ENCODE measurements around the gene PRKAG1. TPM values are rescaled to one million over a fixed set of nuclear protein-coding genes. Genes with fewer than 3 reads are reported as not detected.
A peak's percentile ranks its signal among the peaks of the same experiment; 100 is the strongest.

PRKAG1 gene
- polyA plus RNA-seq, 5 donors, result 64.9 to 82.7 (median 75.6) TPM

DNA sequence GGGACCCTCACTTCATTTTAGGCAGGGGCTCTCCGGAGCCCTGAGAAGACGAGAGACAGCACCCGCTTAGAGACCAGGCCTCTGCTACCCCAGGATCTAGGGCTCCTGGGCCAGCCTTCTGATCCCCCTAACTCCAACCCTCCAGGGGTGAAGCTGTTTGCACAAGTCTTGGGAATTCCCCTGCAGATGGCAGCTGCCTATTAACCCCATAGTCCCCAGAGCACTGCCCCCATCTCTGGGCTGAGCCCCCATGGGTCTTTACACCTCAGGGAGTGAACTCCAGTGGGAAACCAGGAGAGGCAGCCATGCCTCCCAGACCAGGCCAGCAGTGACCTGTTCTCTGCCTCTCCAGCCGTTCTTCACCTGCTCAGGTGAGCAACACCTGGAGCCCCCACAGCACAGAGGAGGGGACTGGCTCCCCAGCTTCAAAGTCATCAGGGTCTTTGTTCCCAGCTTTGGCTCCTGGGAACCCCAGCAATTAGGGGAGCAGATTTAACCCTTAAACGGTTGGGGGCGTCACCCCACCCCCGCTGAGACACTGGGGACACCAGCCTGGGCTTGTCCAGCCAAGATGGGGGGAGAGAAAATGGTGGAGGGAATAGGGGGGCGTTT, 49.3 kb downstream of the PRKAG1 start:
- no peak for DNase-seq

DNA sequence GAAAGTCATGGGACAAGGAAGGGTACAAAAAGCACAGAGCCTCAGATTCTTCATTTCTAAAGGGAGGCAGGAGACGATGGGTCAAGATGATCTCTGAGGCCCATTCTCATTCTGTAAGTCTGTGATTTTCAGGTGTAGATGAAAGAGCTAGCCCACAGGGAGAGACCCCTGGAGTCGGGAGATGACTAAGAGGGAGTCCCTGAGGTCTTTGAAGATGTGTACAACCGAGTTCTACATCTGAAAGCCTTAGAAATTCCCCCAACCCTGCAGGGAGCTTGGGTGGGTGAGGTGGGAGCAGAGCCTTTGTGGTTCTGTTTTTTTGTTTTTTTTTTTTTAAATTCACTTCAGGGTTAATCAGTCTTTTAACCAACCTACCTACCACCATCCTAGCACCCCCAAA, 50.1 kb downstream of the PRKAG1 start:
- DNase-seq, result no peak

DNA sequence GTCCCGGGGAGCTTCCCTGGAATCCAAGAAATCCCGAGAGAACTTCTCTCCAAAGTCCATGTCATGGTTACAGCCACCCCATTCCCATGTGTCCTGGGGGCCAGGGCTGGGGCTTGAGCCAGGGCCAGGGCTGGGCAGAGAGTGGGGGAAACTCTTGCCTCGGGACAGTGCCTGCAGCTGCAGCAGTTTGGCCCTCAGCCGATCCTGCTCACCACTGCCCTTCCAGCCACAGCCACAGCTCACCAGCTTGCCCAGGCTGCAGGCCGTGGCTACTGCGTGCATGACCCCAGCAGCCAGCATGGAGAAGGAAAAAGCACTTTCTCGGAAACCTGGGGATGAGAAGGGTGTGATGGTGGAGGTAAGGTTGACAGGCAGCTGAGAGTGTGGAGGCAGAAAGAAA, 50.6 kb downstream of the PRKAG1 start:
- DNase-seq, result no peak

DNA sequence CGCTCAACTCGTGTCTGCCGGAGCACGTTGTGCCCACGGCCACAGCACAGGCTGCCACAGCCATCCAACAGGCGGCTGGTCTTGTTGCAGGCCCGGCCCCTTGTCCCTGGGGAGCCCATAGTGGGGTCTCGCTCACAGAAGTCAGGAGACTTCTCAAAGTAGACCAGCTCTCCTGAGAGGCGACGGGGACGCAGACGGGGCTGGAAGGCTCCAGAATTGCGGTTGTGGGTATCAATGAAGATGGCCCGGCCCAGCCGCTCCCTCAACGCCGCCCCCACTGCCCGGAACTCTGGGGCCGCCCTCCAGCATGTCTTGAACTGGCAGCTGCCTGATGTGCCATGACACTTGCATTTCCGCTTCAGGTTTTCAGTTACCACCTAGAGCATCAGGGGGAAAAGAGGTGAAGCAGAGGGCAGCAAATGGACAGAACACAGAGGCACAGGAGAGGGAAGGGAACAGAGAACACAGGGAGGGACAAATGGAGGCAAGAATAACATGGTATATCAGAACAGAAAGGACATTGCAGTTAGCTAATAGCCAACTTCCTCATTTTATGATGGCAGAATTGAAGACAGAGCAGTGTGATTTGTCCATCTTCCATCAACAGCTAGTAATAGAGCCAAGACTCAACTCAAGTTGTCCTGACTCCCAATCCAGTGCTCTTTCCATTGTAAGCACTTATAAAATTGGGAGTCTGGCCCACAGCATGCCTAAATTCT, 52.2 kb downstream of the PRKAG1 start:
- DNase-seq, result no peak

DNA sequence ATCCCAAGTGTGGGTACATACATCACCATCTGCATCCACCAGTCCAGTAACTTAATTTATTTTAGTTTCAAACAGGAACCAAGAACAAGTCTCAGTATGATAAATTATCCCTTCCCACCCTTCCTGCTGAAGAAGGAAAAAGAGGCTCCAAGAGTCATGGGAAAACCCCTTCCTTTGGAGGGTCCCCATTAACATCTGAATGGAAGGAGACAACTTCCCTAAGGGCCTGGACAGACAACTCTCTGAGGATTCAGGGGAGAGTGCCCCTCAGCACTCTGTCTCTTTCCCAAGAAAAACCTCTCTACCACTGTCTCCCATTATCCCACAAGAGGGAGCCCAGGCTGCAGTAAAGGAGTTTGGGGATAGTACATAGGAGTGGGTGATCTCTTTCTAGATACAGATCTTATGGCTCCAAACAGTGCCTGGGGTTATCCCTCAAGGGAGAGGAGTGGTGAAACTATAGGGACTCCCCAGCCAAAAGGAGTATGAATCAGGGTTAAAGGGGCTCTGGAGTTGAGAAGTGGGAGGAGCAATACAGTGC, 53.2 kb downstream of the PRKAG1 start:
- no peak for DNase-seq

DNA sequence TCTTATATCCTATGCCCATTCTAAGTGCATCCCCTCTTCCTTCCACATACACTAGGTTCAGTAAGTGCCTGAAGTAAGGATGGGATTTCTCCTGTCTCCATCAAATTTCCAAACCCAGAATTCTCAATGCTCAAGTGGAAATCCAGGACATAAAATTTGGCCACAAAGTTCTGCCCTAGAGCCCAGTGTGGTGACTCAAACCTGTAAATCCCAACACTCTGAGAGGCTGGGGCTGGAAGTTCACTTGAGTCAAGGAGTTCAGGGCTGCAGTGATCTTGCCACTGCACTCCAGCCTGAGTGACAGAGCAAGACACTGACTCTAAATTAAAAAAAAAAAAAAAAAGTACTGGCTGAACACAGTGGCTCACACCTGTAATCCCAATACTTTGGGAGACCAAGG, 56.8 kb downstream of the PRKAG1 start:
- no peak for DNase-seq

DNA sequence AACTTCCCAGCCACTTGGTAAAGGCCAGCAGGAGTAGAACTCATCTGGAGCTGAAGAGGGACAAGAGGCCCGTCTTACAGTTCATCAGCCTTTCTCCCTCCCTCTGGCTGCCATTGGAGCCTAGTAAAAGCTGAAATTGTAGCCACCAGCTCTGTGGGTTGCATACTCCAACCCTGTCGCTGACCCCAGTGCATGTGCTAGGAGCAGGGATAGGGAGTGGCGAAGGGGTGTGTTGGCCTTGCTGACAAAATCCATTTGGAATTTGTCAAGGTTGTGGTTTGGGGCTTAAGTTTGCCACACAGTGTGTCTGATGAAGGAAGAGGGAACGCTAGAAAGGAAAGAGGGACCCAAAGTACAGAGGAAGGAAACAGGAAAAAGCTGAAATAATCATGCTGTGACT, 57.2 kb downstream of the PRKAG1 start:
- no peak for DNase-seq

DNA sequence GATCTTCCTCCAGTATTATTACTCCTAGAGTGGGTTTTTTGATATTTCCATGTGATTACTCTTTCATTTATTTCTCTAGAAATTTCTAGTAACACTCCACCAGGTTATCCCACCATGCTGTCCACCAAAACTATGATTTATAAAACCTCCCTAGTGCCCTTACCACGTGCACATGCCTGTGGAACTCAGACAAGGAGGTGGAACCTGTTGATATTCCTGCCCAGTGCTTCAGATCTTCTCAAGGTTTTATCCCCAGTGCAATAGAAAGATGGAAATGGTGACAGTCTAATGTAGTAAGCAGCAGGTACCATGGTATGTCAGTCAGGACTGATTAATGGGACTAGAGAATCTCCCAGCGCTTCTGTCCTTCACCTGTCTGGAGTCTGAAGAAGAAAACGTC, 57.7 kb downstream of the PRKAG1 start:
- DNase-seq, result no peak

DNA sequence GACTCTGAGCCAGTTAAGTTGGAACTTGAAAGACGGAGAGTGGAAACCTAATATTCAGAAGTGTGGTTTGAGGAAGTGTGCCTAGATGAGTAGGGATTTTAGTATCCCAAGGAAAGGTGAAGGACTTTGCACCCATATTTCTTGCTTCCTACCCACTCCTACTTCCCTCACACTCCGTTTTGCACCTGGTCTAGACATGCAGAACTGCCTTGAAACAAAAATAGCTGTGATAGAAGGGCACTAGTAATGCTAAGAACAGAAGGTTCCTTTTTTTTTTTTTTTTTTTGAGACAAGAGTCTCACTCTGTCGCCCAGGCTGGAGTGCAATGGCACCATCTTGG, 60.6 kb downstream of the PRKAG1 start:
- no peak for DNase-seq

DNA sequence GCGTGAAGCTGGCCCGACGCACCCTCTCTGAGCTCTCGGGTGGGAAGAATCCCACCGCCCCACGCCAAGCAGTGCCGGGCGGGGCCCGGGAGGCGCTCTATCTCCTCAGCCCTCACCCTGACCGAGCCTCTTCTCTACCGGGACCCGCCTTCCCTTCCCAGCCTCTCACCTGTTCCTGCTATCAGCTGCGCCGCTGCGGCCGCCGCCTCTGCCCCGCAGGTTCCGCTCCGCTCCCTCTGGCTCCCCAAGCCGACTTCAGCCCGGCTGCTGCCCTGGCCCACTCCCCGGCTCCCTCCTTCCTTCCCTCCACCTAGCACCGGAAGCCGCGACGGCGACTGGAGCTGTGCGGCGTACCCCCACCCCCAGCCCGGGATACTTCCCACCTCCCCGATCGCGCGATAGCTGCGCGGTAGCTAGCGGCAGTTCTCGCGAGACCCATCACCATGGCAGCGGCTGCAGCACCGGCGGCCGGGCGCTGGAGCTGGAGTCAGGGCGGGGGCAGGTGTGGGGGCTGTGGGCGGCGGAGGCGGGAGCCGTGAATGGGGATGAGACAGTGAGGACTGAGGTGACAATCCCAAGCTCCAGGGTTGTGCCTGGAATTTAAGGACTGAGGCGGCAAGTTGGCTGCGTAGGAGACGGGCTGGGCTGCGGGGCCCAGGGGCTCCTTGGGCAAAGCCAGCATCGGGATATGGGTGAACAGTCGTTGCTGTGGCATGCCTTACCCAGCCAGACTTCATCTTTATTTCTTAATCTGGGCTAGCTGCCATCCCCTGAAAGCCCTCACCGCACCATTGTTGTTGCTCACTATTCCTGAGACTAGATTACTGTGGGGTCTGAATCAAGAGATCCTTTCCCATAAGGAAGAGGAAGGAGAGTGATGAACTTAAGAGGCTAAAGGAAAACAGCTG, 61.2 kb downstream of the PRKAG1 start, which contains the start of gene ARF3:
ARF3 (minus strand) TSS at position 347 of the 908 bp plus-strand sequence. CDS start 16,392 bp downstream, outside the sequence.
- peak; percentile 95 for DNase-seq

DNA sequence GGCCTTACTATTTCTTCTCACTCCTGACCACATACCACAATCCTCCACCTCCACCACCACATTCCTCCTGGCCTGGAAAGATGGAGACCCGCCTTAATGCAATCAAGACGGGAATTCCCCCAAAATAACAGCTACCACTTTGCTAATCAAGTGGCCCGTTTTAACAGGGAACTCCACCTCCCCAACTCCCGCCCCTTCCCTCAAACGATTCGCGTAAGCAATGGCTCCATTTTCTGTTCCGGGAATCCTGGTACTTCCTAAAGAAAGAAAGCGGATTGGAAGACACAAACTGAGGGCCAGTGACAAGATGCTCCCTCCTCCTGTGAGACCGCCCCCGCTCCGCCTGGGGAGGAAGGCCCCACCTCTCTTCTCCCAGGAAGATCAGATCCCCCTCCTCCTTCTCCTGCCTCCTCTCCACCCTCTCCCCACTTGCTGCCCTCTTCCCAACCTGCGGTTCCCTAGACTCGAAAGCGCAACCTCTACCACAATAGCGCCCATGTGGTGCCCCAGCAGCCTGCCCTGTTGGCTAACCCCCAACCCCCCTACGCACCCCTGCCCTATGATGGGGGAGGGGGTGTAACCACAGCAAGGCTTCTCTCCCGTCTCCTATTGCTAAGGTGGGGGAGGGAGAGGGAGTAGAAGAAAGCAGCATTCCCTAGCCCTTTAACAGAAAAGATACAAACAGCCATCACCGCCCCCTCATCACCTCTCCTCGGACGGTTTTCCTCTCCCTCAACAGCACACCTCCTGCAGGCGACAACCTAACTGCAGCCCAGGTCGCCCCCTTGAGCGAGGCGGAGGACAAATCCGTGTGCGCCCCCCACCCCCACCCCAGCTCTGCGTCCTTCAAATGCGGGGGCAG, 62.1 kb downstream of the PRKAG1 start:
- DNase-seq, result peak; percentile 83 to 86

DNA sequence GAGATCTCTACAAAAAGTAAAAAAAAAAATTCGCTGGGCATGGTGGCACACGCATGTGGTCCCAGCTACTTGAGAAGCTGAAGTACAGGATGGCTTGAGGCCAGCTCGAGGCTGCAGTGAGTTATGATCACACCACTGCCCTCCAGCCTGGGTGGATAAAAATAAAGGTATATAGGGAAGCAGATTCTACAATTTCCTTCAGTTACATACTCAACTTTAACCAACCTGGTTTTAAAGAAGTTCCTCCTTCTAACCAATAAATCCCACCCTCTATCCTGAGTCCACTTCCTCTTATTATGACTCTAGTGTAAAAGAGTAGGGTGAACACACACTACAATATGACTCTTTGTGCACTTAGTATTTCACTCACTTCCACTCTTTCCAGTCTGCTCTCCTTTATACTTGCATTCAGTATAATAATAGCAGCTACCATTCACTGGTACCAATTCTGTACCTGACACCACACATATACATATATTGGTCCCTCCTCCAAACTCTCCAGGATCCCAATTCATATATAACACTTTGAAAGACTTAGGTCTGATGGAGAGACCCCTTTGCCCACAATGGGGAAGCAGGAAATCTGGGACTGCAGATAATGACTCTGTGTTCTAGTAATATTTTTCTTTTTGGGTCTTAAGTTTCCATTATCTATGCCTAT, 63.6 kb downstream of the PRKAG1 start:
- no peak for DNase-seq

DNA sequence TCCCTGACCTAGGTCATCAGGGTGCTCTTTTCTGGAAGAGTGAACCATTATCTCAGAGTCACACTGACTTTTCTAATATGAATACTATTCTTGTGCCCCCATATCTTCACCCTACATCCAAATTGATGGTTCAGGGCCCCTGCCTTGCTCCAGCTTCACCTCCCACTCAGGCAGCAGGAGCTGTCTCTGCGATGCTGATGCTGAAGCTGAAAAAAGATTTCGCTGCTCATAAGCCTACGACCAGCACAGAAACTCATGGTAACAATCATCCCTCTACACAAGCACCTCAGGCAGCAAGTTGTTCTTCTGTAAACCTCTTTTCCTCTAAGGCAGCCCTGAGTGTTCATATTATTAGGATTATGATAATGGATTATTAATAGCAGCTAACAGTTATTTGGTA, 64.5 kb downstream of the PRKAG1 start:
- no peak for DNase-seq

DNA sequence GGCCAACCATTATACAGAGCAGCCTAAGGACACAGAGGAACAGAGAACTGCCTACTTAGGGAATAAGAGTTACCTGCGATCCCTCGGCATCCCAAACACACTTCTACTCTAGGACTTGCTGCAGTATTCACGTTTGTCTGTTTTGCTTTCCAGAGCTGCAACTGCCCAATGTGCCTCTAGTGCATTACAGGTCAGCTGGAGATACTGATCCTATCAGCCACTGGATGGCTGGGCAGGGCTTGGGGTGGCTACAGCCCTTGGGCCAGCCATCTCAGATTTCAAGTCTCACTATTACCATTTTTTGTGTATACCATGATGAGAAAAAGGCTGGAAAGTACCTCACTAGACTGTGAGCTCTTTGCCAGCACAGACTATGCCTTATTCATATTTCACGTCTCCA, 65.9 kb downstream of the PRKAG1 start:
- DNase-seq, result no peak

Other genes with a start within 250 kb of the PRKAG1 start
- gene ADCY6, start 229.7 kb downstream of the PRKAG1 start, polyA plus RNA-seq (ENCODE audit: insufficient read depth in 1 of 5, insufficient read length in 5 of 5, low replicate concordance in 1 of 5), result 10 to 100 TPM; 49.1 to 74.3 (median 56.9) TPM
- gene CACNB3, start 200.3 kb downstream of the PRKAG1 start, polyA plus RNA-seq (ENCODE audit: insufficient read depth in 1 of 5, insufficient read length in 5 of 5, low replicate concordance in 1 of 5), result 10 to 100 TPM; 27.1 to 37.2 (median 34.4) TPM
- gene DDX23, start 166.6 kb downstream of the PRKAG1 start, polyA plus RNA-seq (ENCODE audit: insufficient read depth in 1 of 5, insufficient read length in 5 of 5, low replicate concordance in 1 of 5), result 100 to 1,000 TPM in 4 of 5 donors, 10 to 100 TPM in 1; 99.6 to 120 (median 103) TPM
- gene RND1, start 152.9 kb downstream of the PRKAG1 start, polyA plus RNA-seq (ENCODE audit: insufficient read depth in 1 of 5, insufficient read length in 5 of 5, low replicate concordance in 1 of 5), result 1 to 10 TPM; 1.6 to 2.5 (median 1.9) TPM
- 10 to 100 TPM; 16.0 to 26.9 (median 21.8) TPM for gene FKBP11, start 93.3 kb downstream of the PRKAG1 start, polyA plus RNA-seq (ENCODE audit: insufficient read depth in 1 of 5, insufficient read length in 5 of 5, low replicate concordance in 1 of 5)
- 100 to 1,000 TPM in 3 of 5 donors, 10 to 100 TPM in 2; 91.5 to 109 (median 103) TPM for gene ARF3, start 61.3 kb downstream of the PRKAG1 start, polyA plus RNA-seq (ENCODE audit: insufficient read depth in 1 of 5, insufficient read length in 5 of 5, low replicate concordance in 1 of 5)
- under 1 TPM in 2 of 5 donors, not detected in 3; 0.15 to 0.25 TPM for gene WNT10B, start 47.0 kb downstream of the PRKAG1 start, polyA plus RNA-seq (ENCODE audit: insufficient read depth in 1 of 5, insufficient read length in 5 of 5, low replicate concordance in 1 of 5)
- not detected for gene WNT1, start 40.5 kb downstream of the PRKAG1 start, polyA plus RNA-seq (ENCODE audit: insufficient read depth in 1 of 5, insufficient read length in 5 of 5, low replicate concordance in 1 of 5)
- under 1 TPM; 0.05 to 0.56 (median 0.10) TPM for gene DDN, start 19.4 kb downstream of the PRKAG1 start, polyA plus RNA-seq (ENCODE audit: insufficient read depth in 1 of 5, insufficient read length in 5 of 5, low replicate concordance in 1 of 5)
- 10 to 100 TPM; 47.8 to 69.3 (median 51.7) TPM for gene KMT2D, start 42.0 kb upstream of the PRKAG1 start, polyA plus RNA-seq (ENCODE audit: insufficient read depth in 1 of 5, insufficient read length in 5 of 5, low replicate concordance in 1 of 5)
- gene RHEBL1, start 51.2 kb upstream of the PRKAG1 start, polyA plus RNA-seq (ENCODE audit: insufficient read depth in 1 of 5, insufficient read length in 5 of 5, low replicate concordance in 1 of 5), result 1 to 10 TPM; 2.1 to 3.5 (median 2.5) TPM
- 1 to 10 TPM in 1 of 5 donors, under 1 TPM in 4; 0.51 to 1.2 (median 0.60) TPM for gene DHH, start 76.0 kb upstream of the PRKAG1 start, polyA plus RNA-seq (ENCODE audit: insufficient read depth in 1 of 5, insufficient read length in 5 of 5, low replicate concordance in 1 of 5)
- gene LMBR1L, start 92.1 kb upstream of the PRKAG1 start, polyA plus RNA-seq (ENCODE audit: insufficient read depth in 1 of 5, insufficient read length in 5 of 5, low replicate concordance in 1 of 5), result 100 to 1,000 TPM in 1 of 5 donors, 10 to 100 TPM in 4; 68.2 to 111 (median 78.8) TPM
- gene TUBA1B, start 112.6 kb upstream of the PRKAG1 start, polyA plus RNA-seq (ENCODE audit: insufficient read depth in 1 of 5, insufficient read length in 5 of 5, low replicate concordance in 1 of 5), result 1,000 to 10,000 TPM in 4 of 5 donors, 100 to 1,000 TPM in 1; 942 to 1,422 (median 1,100) TPM
- 100 to 1,000 TPM; 446 to 619 (median 564) TPM for gene TUBA1A, start 170.3 kb upstream of the PRKAG1 start, polyA plus RNA-seq (ENCODE audit: insufficient read depth in 1 of 5, insufficient read length in 5 of 5, low replicate concordance in 1 of 5)
- gene TUBA1C, start 246.3 kb upstream of the PRKAG1 start, polyA plus RNA-seq (ENCODE audit: insufficient read depth in 1 of 5, insufficient read length in 5 of 5, low replicate concordance in 1 of 5), result 100 to 1,000 TPM; 121 to 180 (median 171) TPM